Activated CD8-positive, alpha-beta T cell treated with anti-CD3 and anti-CD28 coated beads, Interleukin-2, amount 10 ng/mL, durations not matched to agents 7 days and 5 days (primary cell): ENCODE measurements around the gene SEC63. TPM values are rescaled to one million over a fixed set of nuclear protein-coding genes. Genes with fewer than 3 reads are reported as not detected.

Source experiments
- ATAC-seq: fragments of 150-1000 bp; cut with Tn5 transposase; one replicate; pipeline ENCODE4 v1.10.0; 2021; ENCODE audit warnings: moderate library complexity
- CTCF ChIA-PET: fragments of 350-600 bp; sonication (Branson Sonifier 250); formaldehyde crosslinking; loops from one replicate; lab custom pipeline; 2021; ENCODE audit warnings: antibody characterized with exemption; lab: Charles Lee
- POLR2A ChIA-PET: fragments of 350-600 bp; sonication (Branson Sonifier 250); formaldehyde crosslinking; loops from one replicate; lab custom pipeline; 2021; ENCODE audit warnings: antibody characterized with exemption; lab: Charles Lee
- DNase-seq: peaks from one replicate; pipeline ENCODE4 v3.0.0-alpha.2; 2020
- H3K27ac Mint-ChIP-seq: one replicate; pipeline ENCODE4 v1.8.0; 2021; ENCODE audit warnings: mild to moderate bottlenecking, mixed read lengths
- H3K27me3 Mint-ChIP-seq: one replicate; pipeline ENCODE4 v1.8.0; 2021; ENCODE audit warnings: low read depth, mixed read lengths
- H3K36me3 Mint-ChIP-seq: one replicate; pipeline ENCODE4 v1.8.0; 2021; ENCODE audit warnings: low read depth, mixed read lengths
- H3K4me1 Mint-ChIP-seq: one replicate; pipeline ENCODE4 v1.8.0; 2021; ENCODE audit warnings: low read depth, mixed read lengths
- H3K4me3 Mint-ChIP-seq: one replicate; pipeline ENCODE4 v1.8.0; 2021; ENCODE audit warnings: mild to moderate bottlenecking, mixed read lengths
- H3K9me3 Mint-ChIP-seq: one replicate; pipeline ENCODE4 v1.8.0; 2022; ENCODE audit warnings: mixed read lengths; ENCODE audit not compliant: insufficient read depth
- total RNA-seq, 2 experiments: library from RNA; stranded (reverse); gene quantifications; one replicate each; pipeline ENCODE4 v1.2.3, GENCODE V29; 2021

SEC63 gene
- total RNA-seq, 2 experiments from 2014 or later, result 60.4 to 72.6 TPM

DNA sequence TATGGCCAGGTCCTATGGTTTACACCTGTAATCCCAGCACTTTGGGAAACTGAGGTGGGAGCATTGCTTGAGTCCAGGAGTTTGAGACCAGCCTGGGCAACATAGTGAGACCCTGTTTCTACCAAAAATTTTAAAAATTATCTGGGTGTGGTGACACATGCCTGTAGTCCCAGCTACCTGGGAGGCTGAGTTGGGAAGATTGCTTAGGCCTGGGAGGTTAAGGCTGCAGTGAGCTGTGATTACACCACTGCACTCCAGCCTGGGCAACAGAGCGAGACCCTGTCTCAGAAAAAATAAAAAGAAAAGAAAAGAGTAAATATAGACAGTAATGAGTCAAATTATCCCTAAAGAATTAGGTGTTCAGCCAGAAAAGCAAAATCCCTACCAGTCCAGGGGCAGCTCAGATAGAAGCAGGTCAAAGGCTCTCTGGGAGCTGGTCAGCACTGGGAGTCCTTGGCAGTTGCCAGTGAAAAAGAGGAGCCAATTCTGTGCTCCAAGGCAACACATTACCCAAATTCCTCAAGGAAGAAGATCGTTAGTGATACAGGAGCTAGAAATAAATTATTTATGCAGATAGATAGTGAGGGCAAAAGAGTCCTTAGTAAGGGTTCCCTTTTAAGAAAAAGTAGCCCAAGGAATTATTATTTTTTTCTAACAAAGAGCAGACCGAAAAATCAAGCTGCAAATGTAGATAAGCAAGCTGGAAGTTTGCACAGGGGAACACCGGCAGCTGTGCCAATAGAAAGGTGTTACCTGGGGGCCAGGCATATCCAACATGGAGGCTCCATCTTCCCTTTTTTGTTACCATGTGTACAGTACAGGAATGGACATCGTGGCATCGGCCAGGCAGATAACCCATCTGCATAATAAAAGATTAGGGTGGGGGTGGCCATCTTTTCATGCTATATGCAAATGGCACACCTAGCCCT, 31.4 kb upstream of the SEC63 start:
- CTCF ChIA-PET, result interaction anchor here (4.7 kb wide), 1 partner anchor 9 kb away, joined by 22 read pairs; no protein-coding TSS in a partner anchor

DNA sequence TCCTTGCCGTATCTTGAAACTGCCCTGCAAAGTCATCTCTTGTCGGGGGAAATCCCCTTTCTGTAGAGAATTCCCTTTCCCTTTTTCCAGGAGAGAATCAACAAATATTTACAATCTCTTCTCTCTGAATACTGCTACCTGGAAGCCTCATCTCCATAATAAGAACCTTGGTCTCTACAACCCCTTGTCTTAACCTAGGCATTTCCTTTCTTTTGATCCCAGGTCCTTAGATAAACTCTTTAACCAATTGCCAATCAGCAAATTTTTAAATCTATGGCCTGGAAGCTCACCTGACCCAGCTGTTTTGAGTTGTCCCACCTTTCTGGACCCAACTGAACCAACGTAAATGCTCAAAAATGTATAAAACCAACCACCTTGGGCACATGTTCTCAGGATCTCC, 30.6 kb upstream of the SEC63 start:
- ATAC-seq (no peak), DNase-seq (no peak)
- H3K36me3 Mint-ChIP-seq, result no peaks in the 10 kb centered on the region
- CTCF ChIA-PET, result no interaction called here
- POLR2A ChIA-PET, result no interaction called here
- H3K27me3 Mint-ChIP-seq, result peaks cover 2% of the 10 kb centered on the region
- peaks cover 9% of the 10 kb centered on the region for H3K4me1 Mint-ChIP-seq
- H3K27ac Mint-ChIP-seq, result no peak overlapping the region
- H3K4me3 Mint-ChIP-seq, result no peak overlapping the region
- no peaks in the 10 kb centered on the region for H3K9me3 Mint-ChIP-seq

More for the DNA sequence above, 31.4 kb upstream of the SEC63 start:
- Mint-ChIP-seq H3K9me3 (no peaks in the 10 kb centered on the region), H3K36me3 (no peaks in the 10 kb centered on the region), H3K4me1 (peaks cover 9% of the 10 kb centered on the region), H3K4me3 (no peak overlapping the region), H3K27ac (no peak overlapping the region), H3K27me3 (no peaks in the 10 kb centered on the region)
- ATAC-seq (no peak), DNase-seq (no peak)
- POLR2A ChIA-PET, result interaction anchor here (0.7 kb wide), 1 partner anchor 319 kb away, joined by 5 read pairs; no protein-coding TSS in a partner anchor

- POLR2A ChIA-PET, result no interaction called here
- no peaks in the 10 kb centered on the region for H3K9me3 Mint-ChIP-seq
These were observed 29.8 kb upstream of the SEC63 start for GRCh38 chr6:107987805-107988204.

GRCh38 chr6:107985701-107986100, 27.7 kb upstream of the SEC63 start:
- ChIA-PET POLR2A (no interaction called here), CTCF (interaction anchor here (0.8 to 0.9 kb wide), 3 partner anchors 9 to 63 kb away, joined by 3 read pairs; no protein-coding TSS in a partner anchor)
- ATAC-seq (no peak), DNase-seq (no peak)
- Mint-ChIP-seq H3K27me3 (peaks cover 7% of the 10 kb centered on the region), H3K36me3 (no peaks in the 10 kb centered on the region), H3K27ac (no peak overlapping the region), H3K4me1 (peaks cover 1% of the 10 kb centered on the region), H3K9me3 (no peaks in the 10 kb centered on the region), H3K4me3 (no peak overlapping the region)

More at GRCh38 chr6:107987805-107988204, 29.8 kb upstream of the SEC63 start:
- H3K27me3 Mint-ChIP-seq, result peaks cover 2% of the 10 kb centered on the region
- H3K4me1 Mint-ChIP-seq, result peaks cover 9% of the 10 kb centered on the region
- CTCF ChIA-PET, result no interaction called here
- H3K4me3 Mint-ChIP-seq, result no peak overlapping the region
- ATAC-seq (no peak), DNase-seq (no peak)
- H3K36me3 Mint-ChIP-seq, result no peaks in the 10 kb centered on the region
- no peak overlapping the region for H3K27ac Mint-ChIP-seq

DNA sequence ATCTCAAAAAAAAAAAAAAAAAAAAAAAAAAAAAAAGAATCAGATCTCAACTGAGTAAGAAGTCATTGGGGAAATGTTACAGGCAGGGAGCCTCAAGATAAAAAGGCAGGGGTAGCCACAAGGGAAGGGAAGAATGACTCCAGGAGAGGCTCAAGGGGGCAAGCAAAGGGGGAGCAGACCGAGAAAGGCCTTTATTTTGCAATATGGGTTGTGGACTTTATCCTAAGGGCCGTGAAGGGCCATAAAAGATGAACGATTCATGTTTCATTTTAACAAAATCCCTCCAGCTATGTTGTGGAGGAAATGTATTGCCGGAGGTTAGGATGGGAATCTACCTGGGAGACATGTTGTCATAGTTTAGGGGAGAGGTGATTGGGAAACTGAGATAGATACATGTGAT, 25.8 kb upstream of the SEC63 start:
- ATAC-seq, result no peak

GRCh38 chr6:107982486-107982885, 24.5 kb upstream of the SEC63 start:
- DNase-seq (no peak), ATAC-seq (no peak)
- Mint-ChIP-seq H3K27ac (no peak overlapping the region), H3K9me3 (no peaks in the 10 kb centered on the region), H3K4me3 (no peak overlapping the region), H3K27me3 (peaks cover 7% of the 10 kb centered on the region), H3K36me3 (no peaks in the 10 kb centered on the region), H3K4me1 (peaks cover 3% of the 10 kb centered on the region)
- ChIA-PET CTCF (interaction anchor here (1.1 kb wide), 1 partner anchor 67 kb away, joined by 5 read pairs; no protein-coding TSS in a partner anchor), POLR2A (no interaction called here)

More for the DNA sequence above, 25.8 kb upstream of the SEC63 start:
- no peak for DNase-seq
- H3K27me3 Mint-ChIP-seq, result peaks cover 7% of the 10 kb centered on the region
- peaks cover 3% of the 10 kb centered on the region for H3K4me1 Mint-ChIP-seq
- no peaks in the 10 kb centered on the region for H3K9me3 Mint-ChIP-seq
- no peaks in the 10 kb centered on the region for H3K36me3 Mint-ChIP-seq
- no peak overlapping the region for H3K27ac Mint-ChIP-seq
- no peak overlapping the region for H3K4me3 Mint-ChIP-seq
- ChIA-PET CTCF (no interaction called here), POLR2A (no interaction called here)

GRCh38 chr6:107981695-107982094, 23.7 kb upstream of the SEC63 start:
- Mint-ChIP-seq H3K27me3 (peaks cover 7% of the 10 kb centered on the region), H3K4me1 (peaks cover 3% of the 10 kb centered on the region), H3K9me3 (no peaks in the 10 kb centered on the region), H3K27ac (no peak overlapping the region), H3K4me3 (no peak overlapping the region), H3K36me3 (no peaks in the 10 kb centered on the region)
- POLR2A ChIA-PET, result no interaction called here
- DNase-seq, result no peak
- CTCF ChIA-PET, result interaction anchor here (0.8 to 2.3 kb wide), 6 partner anchors 15 to 73 kb away, joined by 3 to 13 read pairs (median 4); no protein-coding TSS in a partner anchor
- no peak for ATAC-seq

- Mint-ChIP-seq H3K27ac (no peak overlapping the region), H3K4me1 (peaks cover 21% of the 10 kb centered on the region), H3K9me3 (no peaks in the 10 kb centered on the region), H3K4me3 (no peak overlapping the region), H3K27me3 (peaks cover 11% of the 10 kb centered on the region), H3K36me3 (no peaks in the 10 kb centered on the region)
- ChIA-PET POLR2A (no interaction called here), CTCF (interaction anchor here (0.7 kb wide), 1 partner anchor 35 kb away, joined by 3 read pairs; no protein-coding TSS in a partner anchor)
- DNase-seq (no peak), ATAC-seq (no peak)
These were observed 19.3 kb upstream of the SEC63 start for GRCh38 chr6:107977283-107977682.

DNA sequence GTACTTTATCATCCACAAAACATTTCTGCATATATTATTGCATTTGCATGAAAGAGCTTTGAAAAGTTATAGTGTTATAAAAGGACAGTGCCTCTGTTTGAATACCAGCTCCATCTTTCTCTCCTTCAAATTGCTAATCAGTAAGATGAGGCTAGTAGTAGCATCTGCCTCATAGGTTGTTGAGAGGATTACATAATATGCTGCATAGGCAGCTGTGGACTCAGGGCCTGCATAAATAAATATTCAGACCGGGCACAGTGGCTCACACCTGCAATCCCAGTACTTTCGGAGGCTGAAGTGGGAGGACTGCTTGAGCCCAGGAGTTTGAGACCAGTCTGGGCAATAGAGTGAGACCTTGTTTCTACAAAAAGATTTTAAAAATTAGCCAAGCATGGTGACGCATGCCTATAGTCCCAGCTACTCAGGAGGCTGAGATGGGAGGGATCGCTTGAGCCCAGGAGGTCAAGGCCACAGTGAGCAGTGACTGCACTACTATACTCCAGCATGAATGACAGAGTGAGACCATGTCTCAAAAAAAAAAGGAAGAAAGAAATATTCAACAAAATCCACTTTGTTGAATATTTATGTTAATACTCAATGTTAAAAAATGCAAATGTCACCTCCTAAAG, 18.3 kb upstream of the SEC63 start:
- Mint-ChIP-seq H3K9me3 (no peaks in the 10 kb centered on the region), H3K36me3 (no peaks in the 10 kb centered on the region), H3K27me3 (peaks cover 9% of the 10 kb centered on the region), H3K4me1 (peaks cover 22% of the 10 kb centered on the region), H3K27ac (no peak overlapping the region), H3K4me3 (no peak overlapping the region)
- ATAC-seq, result no peak
- POLR2A ChIA-PET, result no interaction called here
- CTCF ChIA-PET, result interaction anchor here (0.6 to 1.0 kb wide), 2 partner anchors 103 to 515 kb away, joined by 3 to 5 read pairs; no protein-coding TSS in a partner anchor
- DNase-seq, result no peak

DNA sequence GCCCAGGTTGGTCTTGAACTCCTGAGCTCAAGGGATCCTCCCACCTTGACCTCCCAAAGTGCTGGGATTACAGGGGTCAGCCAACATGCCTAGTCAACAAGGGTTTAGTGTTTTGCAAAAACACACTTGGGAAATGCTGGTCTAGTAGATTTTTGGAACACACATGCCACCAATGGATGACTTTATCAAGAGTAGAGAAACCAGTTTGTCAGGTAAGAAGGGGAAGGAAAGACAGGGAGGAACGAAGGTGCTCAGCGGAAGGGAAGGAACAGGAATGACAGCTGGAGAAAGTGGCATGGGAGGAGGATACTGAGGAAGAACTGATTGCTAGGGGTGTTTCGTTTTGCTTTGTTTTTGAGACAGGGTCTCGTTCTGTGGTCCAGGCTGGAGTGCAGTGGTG, 15.6 kb upstream of the SEC63 start:
- Mint-ChIP-seq H3K4me1 (peaks cover 19% of the 10 kb centered on the region), H3K4me3 (no peak overlapping the region), H3K9me3 (no peaks in the 10 kb centered on the region), H3K27ac (peak overlapping the region; percentile 9), H3K36me3 (no peaks in the 10 kb centered on the region), H3K27me3 (peaks cover 12% of the 10 kb centered on the region)
- ChIA-PET POLR2A (interaction anchor here (1.4 kb wide), 1 partner anchor 15 kb away, joined by 3 read pairs; no protein-coding TSS in a partner anchor), CTCF (no interaction called here)
- DNase-seq (no peak), ATAC-seq (no peak)

DNA sequence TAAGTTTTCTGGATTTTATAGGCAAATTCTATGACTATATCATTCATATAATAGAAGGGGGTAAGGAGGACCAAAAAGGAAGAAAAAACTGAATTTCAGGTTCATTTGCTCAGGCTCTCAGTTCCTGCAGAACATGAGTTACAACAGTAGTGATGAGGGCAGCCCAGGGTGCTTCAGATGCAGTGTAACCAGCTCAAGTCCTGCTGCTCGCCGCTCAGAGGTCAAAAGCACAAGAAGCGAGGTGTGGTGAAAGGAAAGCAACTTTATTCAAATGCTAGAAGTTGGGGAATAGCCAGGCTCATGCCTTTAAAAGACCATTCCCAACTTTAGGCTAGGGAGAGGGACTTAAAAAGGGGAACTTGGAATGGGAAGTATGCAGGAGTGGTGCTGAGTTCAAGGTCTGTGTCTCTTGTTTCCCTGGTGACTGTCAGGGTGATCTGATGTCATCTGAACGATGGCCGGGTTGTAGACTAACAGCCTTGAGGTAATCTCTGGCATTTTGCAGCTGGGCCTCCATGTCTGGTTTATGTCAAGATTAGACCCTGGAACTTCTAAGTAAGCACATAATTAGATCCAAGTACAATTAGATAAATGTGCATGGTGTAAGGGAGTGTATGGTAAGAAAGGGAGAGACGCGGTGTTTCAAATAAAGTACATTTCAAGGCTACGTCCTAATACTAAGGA, 14.5 kb upstream of the SEC63 start:
- Mint-ChIP-seq H3K9me3 (no peaks in the 10 kb centered on the region), H3K27me3 (peaks cover 12% of the 10 kb centered on the region), H3K4me1 (peaks cover 19% of the 10 kb centered on the region), H3K27ac (no peak overlapping the region), H3K36me3 (no peaks in the 10 kb centered on the region), H3K4me3 (no peak overlapping the region)
- POLR2A ChIA-PET, result no interaction called here
- CTCF ChIA-PET, result no interaction called here
- ATAC-seq (no peak), DNase-seq (no peak)
